22Rv1 (cell line): ENCODE results near the gene WSB1.

ENCODE experiments used
- ZFX ChIP-seq: fragments of 450-650 bp; IDR thresholded peaks from 2 replicates; pipeline ENCODE4 v1.6.1; 2017; ENCODE audit warnings: antibody characterized with exemption, borderline replicate concordance
- TF ChIP-seq, protein P1 (sequence below): fragments of 450-650 bp; IDR thresholded peaks from 2 replicates; pipeline ENCODE4 v1.5.1; 2017; ENCODE audit warnings: mild to moderate bottlenecking

GRCh38 chr17:27353033-27353460 is 59.1 kb downstream of the WSB1 start:
- TF ChIP-seq, protein P1, sequence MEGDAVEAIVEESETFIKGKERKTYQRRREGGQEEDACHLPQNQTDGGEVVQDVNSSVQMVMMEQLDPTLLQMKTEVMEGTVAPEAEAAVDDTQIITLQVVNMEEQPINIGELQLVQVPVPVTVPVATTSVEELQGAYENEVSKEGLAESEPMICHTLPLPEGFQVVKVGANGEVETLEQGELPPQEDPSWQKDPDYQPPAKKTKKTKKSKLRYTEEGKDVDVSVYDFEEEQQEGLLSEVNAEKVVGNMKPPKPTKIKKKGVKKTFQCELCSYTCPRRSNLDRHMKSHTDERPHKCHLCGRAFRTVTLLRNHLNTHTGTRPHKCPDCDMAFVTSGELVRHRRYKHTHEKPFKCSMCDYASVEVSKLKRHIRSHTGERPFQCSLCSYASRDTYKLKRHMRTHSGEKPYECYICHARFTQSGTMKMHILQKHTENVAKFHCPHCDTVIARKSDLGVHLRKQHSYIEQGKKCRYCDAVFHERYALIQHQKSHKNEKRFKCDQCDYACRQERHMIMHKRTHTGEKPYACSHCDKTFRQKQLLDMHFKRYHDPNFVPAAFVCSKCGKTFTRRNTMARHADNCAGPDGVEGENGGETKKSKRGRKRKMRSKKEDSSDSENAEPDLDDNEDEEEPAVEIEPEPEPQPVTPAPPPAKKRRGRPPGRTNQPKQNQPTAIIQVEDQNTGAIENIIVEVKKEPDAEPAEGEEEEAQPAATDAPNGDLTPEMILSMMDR, result no peak
- no peak for TF ChIP-seq ZFX
